NT2/D1 (cell line): ENCODE measurements around the gene APLP1.

Source experiments
- SUZ12 ChIP-seq: IDR thresholded peaks from 2 replicates; pipeline ENCODE4 v1.6.1; 2011; ENCODE audit not compliant: insufficient read length, insufficient read depth; ENCODE audit errors: extremely low read depth
- YY1 ChIP-seq: IDR thresholded peaks from 2 replicates; pipeline ENCODE4 v1.6.1; 2011; ENCODE audit not compliant: insufficient read length, insufficient read depth
- ZNF274 ChIP-seq: IDR thresholded peaks from 2 replicates; pipeline ENCODE4 v1.6.1; 2011; ENCODE audit warnings: mild to moderate bottlenecking, low read depth, low read length

DNA sequence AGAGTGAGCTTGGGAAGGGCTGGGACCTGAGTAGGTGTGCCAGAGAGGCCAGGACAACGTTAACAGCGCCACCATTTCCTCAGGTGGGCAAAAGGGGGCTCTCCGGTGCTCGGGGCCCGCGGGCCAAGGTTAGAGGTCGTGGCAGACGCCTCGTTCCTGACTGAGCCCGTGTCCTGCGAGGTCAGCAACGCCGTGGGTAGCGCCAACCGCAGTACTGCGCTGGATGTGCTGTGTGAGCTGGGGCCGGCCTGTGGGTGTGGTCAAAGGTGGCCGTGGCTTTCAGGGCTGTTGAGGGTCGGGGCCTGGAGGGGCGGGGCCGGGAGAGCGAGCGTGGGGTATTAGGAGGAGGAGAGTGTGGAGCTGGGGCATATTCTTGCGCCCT, 7.9 kb upstream of the APLP1 start:
- TF ChIP-seq SUZ12 (no peak), YY1 (no peak), ZNF274 (no peak)
